SK-N-SH (cell line): Measurements from ENCODE around the gene CALHM1.

Source experiments
- CTCF ChIP-seq: fragments of 200-600 bp; sonication (generic); IDR thresholded peaks from 2 replicates; pipeline ENCODE4 v1.6.1; 2017; ENCODE audit warnings: antibody characterized with exemption, mild to moderate bottlenecking, moderate library complexity
- EP300 ChIP-seq, 2 experiments: IDR thresholded peaks; 2 replicates each; pipeline versions ENCODE4 v1.4.0 to v1.6.1; 2012; ENCODE audit warnings: borderline replicate concordance in 1 of 2, low read depth in 1 of 2, low read length in 1 of 2
- PBX3 ChIP-seq: IDR thresholded peaks from 2 replicates; pipeline ENCODE4; 2012
- POLR2AphosphoS5 ChIP-seq: IDR thresholded peaks from 2 replicates; pipeline ENCODE4 v1.6.1; 2012; ENCODE audit warnings: low read depth, low read length
- YY1 ChIP-seq: IDR thresholded peaks from 2 replicates; pipeline ENCODE4 v1.4.0; 2012; ENCODE audit warnings: low read depth, mild to moderate bottlenecking

- TF ChIP-seq CTCF (no peak), YY1 (no peak), EP300 (IDR thresholded peaks at IDR 0.05; ENCODE audit: borderline replicate concordance in 1 of 2, low read depth in 1 of 2, low read length in 1 of 2) (no peak), POLR2AphosphoS5 (no peak), PBX3 (no peak)
These were observed 47.4 kb upstream of the CALHM1 start for GRCh38 chr10:103506061-103506460.
